ENCODE data around the gene SLC25A21.
"Not testable (repeated sequence)": the region's sequence is repeated elsewhere in the genome, so short reads cannot be mapped to it uniquely, and the experiment has no call there.

The SLC25A21 gene

DNA sequence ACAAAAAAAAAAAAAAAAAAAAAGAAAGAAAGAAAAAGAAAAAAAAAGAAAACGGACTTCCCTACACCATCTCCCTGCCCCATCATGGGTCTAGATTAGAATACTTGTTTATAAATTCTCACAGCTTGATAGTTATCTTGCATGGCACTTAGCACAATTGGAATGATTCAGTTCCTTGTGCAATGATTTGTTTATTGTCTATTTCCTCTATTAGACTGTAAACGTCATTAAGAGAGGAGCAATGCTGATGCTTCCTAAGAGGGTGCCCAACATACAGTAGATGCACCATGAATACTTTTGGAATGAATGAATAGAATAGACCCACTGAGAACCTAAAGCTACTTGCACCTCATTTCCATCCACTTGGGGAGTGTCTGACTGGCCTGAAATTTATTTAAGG, 469.9 kb downstream of the SLC25A21 start:
- ATAC-seq: no peak
- DNase-seq: no peak

DNA sequence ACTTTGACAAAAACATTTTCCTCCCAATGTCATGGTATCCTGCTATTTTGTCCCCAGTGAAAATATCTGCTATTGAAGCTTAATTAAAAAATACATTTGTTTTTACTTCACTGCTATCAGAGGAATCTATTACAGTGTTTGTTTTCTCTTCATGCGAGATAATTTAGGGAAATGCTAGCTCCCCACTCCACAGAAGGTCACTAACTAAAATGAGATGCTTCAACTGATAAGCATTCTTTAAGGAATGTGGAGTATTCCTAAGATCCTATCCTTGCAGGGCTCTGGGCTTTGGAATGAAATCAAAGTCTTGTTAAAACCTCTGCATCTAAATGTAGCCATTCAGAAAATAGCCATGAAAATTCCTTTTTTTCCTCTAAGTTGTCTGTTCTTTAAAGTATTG, 471.3 kb downstream of the SLC25A21 start:
- ATAC-seq (no peak), DNase-seq (no peak)

DNA sequence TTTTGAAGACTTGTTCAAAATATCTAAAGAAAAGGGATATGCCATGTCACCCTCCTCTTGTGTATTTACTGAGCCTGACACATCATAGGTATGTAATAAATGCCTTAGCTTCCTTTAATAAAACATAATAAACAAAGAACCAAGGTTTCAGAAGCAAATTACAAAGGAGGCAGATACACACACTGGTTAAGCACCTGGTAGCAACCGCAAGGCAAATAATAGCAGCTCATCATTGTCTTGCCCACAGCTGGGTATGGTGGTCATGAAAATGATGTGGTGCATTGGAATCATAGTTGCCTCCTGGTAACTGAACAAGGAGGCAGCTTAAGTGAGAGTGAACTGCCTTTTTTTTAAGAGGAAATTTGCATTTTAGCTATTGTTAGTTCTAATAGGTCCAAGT, 471.8 kb downstream of the SLC25A21 start:
- no peak for DNase-seq
- ATAC-seq: no peak

DNA sequence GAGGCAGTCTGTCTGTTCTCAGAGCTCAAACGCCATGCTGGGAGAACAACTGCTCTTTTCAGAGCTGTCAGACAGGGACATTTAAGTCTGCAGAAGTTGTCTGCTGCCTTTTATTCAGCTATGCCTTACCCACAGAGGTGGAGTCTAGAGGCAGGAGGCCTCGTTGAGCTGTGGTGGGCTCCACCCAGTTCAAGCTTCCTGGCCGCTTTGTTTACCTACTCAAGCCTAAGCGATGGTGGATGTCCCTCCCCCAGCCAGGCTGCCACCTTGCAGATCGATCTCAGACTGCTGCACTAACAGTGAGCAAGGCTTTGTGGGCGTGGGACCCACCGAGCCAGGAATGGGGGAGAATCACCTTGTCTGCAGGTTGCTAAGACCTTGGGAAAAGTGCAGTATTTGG, 473.0 kb downstream of the SLC25A21 start:
- DNase-seq, ATAC-seq: not testable (repeated sequence)

DNA sequence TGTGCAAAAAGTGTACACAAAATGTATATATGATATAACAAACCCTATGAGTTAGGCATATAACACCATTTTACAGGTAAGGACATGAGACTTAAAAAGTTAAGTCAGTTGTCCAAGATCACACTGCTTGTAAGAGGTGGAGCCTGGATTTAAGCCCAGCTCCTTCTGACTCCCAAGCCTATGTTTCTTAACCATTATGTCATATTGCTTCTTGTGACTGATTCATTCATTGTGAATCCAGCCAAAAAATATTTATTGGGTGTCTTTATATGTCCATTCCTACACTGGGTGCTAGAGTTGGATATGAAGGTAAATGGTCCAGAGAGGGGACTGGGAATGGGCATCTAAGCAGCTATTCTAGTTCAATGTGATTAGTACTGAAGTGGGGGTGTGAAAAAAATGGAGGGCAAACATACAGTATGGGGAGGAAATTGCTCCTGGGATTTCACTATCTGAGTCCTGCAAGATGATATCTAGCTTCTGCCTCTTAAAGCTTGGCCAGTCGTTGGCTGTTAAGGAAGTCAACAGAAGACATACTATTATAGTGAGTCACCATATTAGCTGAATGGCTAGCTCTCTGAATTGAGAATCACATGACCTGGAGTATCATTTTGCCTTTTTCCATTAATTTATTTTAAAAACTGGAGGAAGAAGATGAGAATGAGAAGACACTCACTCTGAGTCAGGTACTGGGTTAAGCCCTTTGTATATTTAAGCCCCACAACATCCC, 481.9 kb downstream of the SLC25A21 start:
- DNase-seq (no peak), ATAC-seq (no peak)

DNA sequence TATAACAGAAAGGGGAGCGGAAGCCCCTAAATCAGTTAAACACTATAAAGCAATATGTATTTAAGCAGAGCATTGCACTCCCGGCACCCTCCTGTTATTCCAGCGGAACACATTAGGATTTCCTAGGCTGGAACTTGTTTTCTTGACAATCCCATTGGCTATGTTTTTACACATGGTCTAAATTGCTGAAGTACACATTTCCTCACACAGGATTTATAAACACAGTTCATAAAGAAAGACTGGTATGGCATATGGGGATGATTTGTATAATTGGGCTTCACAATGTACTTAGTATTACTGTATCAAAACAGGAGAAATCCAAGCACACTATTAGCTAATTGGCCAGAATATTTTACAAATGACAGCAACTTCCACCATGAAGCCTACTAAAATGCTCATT, 487.5 kb downstream of the SLC25A21 start:
- ATAC-seq: no peak
- no peak for DNase-seq

DNA sequence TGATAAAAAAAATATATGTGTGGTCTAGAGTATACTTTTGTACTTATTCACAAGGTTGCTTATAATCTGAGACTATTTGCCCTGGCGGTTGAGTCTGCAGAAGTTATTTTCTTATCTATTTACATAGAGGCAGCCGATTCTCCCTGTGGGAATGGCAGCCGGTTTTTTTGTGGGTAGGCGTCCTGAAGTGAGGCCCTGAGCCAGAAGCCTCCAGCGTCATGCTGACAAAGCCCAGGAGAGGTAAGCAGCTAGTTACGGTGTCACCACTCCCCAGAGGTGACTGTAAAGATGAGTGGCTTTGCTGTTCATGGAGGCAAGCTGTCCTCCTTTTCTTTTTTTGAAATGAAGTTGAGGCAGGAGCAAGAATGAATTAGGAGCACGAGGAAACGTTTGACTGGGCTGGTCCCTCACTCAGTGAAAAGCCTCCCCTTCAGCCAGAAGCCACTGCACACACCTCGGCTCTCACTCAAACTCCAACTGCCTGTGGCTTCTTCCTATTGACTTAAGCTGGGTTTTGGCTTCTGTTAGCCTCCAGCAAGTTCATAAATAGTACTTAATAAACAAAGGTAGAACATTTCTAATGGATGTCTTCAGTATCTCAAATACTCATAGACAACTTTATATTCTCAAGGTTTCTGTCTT, 489.2 kb downstream of the SLC25A21 start:
- ATAC-seq: no peak
- no peak for DNase-seq

DNA sequence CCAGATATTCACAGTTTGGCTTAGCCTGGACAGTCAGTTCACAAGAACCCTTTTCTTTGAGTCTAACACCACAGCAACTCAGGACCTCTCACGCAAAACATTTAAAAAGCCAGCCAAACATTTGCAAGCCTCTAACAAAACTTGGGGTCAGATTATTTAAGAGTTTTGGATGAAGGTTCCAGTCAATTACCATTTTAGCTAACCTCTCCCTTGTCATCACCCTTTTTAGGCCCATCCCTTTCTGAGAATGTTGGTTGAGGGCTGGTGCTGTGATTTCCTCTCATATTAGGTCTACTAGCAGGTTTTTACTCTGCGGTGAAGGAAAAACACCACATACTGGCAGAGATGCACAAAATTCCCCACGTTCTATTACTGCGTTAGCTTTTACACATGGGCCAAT, 490.1 kb downstream of the SLC25A21 start:
- ATAC-seq: no peak
- DNase-seq: no peak

DNA sequence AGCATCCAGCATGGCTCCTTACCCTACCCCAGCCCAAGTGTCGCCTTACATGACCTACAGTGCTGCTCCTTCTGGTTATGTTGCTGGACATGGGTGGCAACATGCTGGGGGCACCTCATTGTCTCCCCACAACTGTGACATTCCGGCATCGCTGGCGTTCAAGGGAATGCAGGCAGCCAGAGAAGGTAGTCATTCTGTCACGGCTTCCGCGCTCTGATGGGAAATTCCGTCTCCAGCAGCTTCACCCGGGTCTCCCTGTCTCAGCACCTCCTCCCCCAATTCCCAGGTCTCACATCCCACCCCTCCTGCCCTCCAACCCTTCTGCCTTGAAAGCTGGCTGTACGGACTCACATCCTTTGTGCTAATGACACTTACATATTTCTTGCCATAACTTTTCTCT, 496.2 kb downstream of the SLC25A21 start:
- ATAC-seq: no peak
- DNase-seq: no peak

DNA sequence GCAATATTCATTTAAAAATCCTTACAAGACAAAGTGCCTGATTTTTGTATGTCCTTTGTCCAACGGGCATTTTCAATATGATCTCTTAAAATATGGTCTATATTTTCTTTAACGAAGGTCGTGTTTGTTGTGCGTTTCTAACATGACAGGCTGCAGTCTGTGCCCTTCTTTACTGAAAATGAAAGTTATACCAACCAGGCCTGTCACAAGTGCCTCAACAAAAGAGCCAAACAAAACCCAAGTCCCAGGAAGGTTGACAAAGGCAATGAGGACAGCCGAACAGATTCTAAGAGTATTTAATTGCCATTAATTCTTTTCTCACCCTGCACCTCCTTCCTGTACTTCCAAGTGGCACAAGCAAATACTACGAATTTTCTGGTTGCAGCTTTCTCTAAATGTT, 496.8 kb downstream of the SLC25A21 start:
- ATAC-seq (no peak), DNase-seq (no peak)

DNA sequence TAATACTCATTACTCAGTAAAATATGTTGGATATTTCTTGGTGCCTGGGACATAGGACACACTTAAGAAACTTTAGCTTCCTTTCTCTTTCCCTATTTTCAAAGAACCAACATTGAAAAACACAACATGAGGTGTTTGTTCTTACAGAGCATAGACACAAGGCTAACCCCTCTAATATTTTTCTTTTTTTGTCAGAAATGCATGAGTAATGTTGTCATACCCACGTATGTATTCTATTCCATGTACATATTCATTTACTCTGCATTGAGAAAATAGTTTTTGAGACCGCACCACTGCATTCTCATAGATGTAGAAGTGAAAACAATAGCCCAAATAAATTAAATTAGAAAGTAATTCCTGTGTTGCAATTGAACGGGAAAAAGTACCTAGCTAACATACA, 497.7 kb downstream of the SLC25A21 start:
- no peak for DNase-seq
- no peak for ATAC-seq

DNA sequence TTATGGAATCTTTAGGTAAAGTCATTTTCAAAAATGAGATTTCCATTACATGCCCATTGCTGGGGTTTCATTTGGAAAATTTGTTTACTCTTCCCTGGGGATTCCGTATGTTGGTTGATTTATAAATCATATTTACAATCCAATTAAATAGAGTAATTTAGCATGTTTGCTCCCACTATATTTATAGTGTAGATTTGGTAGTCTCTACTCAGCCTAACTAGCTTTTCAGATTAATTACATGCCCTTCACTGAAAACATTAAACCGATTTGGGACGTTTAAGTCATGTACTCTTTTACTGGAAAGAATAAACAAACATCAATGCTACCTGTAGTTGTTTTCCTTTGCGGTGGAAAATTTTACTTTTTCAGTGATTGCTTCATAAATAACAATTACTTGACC, 500.3 kb downstream of the SLC25A21 start:
- DNase-seq: no peak
- no peak for ATAC-seq

DNA sequence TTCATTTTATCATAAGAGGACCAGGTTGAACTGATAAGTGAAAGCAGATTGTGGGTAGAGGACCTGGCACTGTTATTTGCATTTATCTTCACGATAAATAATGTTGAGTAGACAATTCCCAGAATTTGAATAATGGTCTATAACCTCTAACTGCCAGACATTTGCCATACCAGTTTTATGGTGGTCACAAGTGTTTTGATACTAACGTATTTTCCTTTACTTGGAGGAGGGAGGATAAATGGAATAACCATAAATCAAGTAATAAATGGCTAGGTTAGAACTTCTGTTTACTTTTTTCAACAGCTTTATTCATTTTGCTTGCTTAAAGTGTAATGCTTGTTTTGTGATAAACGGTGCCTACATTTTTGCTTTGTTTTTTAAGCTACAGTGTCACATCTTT, 501.3 kb downstream of the SLC25A21 start:
- DNase-seq (no peak), ATAC-seq (no peak)

DNA sequence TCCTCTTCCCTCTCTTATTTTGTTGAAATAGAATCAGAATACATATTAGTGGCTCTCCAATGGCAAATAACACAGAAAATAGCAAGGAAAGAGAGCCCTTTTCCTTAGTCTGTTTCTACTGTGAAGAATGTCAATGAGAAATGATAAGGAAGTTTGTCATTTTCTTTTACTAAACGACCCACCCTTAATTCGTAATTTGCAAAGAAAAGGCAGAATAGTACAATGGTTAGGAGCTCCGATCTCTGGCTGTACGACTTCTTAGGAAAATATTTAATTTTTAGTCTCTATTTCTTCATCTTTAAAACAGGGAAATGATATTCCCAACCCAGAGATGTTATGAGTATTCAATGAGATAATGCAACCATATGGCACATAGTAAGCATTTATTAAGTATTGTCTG, 504.7 kb downstream of the SLC25A21 start:
- ATAC-seq (no peak), DNase-seq (no peak)

DNA sequence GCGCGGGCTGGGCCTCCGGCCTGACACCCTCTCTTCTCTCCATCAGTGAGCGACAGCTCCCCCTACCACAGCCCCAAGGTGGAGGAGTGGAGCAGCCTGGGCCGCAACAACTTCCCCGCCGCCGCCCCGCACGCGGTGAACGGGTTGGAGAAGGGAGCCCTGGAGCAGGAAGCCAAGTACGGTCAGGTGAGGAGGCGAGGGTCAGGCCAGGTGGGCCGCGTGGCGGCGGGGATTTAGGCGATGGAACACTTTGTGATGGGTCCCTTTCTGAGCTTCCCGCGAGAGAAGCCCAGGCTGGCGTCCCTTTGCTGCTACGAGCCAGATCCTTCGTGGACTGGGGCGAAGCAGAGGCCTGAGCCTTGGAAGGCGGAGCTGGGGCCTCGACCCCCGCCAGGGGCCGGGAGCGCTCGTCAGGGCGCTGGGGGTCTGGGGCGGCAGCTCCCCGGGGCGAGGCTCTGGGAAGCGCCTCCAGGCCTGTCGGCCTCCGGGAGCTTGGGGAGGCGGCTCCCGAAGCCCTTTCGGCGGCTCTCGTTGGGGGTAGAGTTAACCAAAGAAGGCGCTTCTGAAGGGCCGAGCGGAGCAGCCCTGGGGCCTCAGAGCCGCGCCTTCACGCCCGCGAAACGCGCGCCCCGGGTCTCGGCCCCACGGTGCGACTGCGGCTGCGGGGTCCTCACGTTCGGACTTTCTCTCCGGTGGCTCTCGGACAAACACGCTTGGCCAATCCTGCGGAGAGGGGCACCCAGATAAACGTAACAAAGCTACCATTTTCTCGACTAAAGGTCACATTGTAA, 505.8 kb downstream of the SLC25A21 start:
- ATAC-seq: peak; percentile 16
- DNase-seq: no peak

DNA sequence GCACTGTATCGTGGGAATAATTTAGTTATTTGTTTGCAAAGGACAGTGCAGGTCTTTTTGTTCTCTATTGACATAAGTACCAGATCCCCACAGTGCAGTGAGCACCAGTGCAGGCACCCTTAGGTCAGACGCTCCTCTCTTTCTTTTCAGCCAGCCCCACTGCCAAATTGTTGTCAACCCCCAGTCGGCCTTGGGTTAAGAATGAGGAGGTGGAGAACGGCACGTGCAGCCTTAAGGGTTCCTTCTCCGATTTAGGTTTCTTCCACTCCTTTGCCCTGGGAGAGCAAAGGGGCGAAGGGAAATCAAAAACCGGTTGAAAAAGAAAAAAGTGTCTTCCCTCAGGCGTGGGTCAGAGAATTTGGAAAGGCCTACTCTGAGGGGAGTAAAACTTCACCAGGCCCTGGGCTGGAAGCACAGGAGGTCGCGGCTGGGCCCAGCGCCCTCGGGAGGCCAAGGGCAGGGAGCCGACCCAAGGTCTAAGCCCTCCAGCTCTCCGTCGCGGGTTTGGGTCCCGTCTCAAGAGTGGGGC, 506.5 kb downstream of the SLC25A21 start:
- no peak for DNase-seq
- no peak for ATAC-seq

DNA sequence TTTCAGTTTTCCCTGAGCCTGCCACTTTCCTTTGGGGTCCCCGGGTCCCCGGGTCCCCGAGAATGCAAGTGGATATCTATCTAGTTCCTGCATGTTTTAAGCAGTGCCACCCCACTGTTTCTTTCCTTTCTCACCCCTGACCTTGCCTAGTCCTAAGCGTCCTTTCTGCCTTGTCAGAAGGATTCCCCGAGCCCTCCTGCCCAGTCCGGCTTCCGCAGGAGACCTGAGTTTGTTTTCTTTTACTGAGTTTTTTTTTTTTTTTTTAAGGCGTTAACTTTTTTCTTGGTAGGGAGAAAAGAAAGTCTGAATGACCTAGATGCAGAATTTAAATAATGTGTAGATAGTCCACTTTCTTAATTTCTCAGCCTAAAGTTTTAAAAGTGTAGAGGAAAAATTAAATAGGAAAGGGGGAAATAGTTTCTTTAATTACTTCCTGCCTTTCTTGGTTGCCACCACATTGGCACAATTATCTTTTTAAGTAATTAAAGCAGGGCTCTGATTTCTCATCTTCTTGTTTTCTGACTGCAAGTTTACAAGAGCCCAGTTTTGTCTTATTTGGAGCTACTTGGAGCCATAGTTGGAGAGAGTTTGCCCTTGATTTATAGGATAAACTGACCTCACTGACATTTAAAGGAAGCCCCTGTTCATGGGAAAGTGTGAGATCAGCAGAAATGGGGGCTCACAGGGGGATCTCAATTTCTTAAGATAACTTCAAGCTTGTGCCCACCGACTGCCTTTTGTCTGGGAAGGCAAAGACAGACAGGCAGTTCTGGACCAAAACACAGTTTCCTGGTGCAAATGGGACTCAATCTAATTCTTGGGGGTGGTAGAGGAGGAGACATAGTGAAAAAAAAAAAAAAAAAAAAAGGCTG, 507.8 kb downstream of the SLC25A21 start:
- ATAC-seq (no peak), DNase-seq (no peak)

DNA sequence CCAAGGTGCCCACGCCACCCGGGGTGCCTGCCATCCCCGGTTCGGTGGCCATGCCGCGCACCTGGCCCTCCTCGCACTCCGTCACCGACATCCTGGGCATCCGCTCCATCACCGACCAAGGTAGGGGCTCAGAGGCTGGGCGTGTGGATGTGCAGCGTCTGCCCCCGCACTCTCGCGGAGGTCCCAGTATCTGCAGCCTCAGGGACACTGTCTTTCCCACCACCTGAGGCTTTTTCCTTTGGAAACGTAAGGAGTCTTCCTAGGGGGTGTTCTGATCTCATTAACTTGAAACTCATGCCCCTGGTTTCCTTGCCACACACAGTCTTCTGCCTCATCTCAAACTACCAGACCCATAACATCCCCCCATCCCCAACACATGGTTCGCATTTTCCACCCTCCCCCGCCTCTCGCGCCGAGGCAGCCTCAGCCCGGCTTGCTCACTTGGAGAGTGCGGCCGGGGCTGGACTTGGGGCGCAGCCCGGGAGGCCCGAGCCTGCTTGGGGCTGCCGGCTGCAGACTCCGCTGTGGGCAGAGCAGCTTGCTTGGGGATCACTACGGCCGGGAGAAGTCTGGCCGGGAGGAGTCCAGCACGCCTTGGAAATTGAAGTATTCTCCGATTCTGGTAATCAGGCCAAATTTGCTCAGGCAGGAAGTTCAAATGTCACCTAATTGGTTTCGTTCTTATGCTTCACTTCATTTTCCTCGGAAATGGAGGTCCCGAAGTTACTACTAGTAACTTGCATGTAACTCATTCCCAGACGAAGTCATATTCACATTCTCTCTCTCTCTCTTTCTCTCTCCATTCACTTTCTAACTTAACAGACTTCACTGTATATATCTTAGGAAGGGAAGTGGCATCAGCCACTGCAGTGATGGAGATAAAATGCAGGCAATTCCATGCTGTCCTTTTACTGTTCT, 508.7 kb downstream of the SLC25A21 start:
- no peak for DNase-seq

DNA sequence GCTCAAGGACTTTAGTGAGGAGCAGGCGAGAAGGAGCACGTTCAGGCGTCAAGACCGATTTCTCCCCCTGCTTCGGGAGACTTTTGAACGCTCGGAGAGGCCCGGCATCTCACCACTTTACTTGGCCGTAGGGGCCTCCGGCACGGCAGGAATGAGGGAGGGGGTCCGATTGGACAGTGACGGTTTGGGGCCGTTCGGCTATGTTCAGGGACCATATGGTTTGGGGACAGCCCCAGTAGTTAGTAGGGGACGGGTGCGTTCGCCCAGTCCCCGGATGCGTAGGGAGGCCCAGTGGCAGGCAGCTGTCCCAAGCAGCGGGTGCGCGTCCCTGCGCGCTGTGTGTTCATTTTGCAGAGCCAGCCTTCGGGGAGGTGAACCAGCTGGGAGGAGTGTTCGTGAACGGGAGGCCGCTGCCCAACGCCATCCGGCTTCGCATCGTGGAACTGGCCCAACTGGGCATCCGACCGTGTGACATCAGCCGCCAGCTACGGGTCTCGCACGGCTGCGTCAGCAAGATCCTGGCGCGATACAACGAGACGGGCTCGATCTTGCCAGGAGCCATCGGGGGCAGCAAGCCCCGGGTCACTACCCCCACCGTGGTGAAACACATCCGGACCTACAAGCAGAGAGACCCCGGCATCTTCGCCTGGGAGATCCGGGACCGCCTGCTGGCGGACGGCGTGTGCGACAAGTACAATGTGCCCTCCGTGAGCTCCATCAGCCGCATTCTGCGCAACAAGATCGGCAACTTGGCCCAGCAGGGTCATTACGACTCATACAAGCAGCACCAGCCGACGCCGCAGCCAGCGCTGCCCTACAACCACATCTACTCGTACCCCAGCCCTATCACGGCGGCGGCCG, 509.6 kb downstream of the SLC25A21 start:
- ATAC-seq (no peak), DNase-seq (no peak)

More for the DNA sequence above, 508.7 kb downstream of the SLC25A21 start:
- no peak for ATAC-seq

DNA sequence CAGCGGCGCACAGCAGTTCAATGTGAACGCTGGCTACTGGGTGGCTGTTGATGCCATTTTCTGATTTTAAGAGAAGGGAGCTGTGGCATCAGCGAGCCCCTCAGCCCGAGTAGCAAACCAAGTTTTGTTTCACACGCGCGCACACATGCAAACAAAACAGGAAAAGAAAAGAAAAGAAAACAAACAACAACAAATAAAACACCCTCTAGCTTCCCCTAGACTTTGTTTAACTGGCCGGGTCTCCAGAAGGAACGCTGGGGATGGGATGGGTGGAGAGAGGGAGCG, 510.2 kb downstream of the SLC25A21 start:
- DNase-seq: no peak
- ATAC-seq: no peak

All from stimulated activated naive CD8-positive, alpha-beta T cell treated with anti-CD3 and anti-CD28 coated beads, Interleukin-15, Interleukin-2, amounts not matched to agents 100 U/mL and 50 U/mL, for 24 hours (primary cell).